GM12892 (cell line): ENCODE results near the gene CCNL2.

ENCODE experiments used
- POLR2A ChIP-seq: IDR thresholded peaks from 2 replicates; pipeline ENCODE4 v1.6.1; 2011; ENCODE audit warnings: low read depth, low read length, control low read depth
- POLR2AphosphoS5 ChIP-seq: IDR thresholded peaks from 2 replicates; pipeline ENCODE4 v1.6.1; 2011; ENCODE audit warnings: low read depth, low read length, control low read depth

DNA sequence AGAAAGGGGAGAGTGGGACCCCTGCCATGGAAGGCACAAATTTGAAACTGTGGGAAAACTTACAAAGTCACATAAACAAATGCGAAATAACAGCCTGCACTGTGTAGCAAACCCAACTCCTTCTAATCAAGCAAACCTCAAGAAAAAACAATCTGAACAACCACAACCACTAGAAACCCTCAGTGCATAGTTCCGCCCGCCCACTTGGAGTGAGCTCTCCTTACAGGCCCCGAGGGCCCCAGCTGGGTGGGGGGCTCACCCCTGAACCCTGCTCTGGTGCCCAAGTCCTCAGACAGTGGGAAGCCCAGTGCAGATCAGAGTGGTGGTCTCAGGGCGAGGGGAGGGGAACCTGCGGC is 39.8 kb downstream of the CCNL2 start:
- no peak for TF ChIP-seq POLR2A
- TF ChIP-seq POLR2AphosphoS5 = no peak
